Dermis blood vessel endothelial cell (primary cell): ENCODE results near the gene SNCA. TPM values are rescaled to one million over a fixed set of nuclear protein-coding genes. Genes with fewer than 3 reads are reported as not detected.
A peak's percentile ranks its signal among the peaks of the same experiment; 100 is the strongest.

Experiments
- DNase-seq: peaks from one replicate; pipeline ENCODE4 v3.0.0; 2010
- total RNA-seq: library from RNA; depleted of rRNA; stranded (reverse); fragments of >200 nt; gene quantifications from 2 replicates; pipeline ENCODE4 v1.2.3, GENCODE V29; 2014

The SNCA gene
- 140 and 167 TPM in 2 replicates for total RNA-seq

- DNase-seq, result peak; percentile 74
Measured at GRCh38 chr4:89836897-89837384, at the start of gene SNCA. TSS of gene SNCA (minus strand) at chr4:89837161. CDS start at chr4:89835667, 1,494 bp downstream.

GRCh38 chr4:89879215-89879614 is 42.3 kb upstream of the SNCA start:
- no peak for DNase-seq

GRCh38 chr4:89878611-89879010 is 41.6 kb upstream of the SNCA start:
- DNase-seq, result no peak

- DNase-seq, result no peak
Measured at GRCh38 chr4:89876548-89876947, 39.6 kb upstream of the SNCA start.

- no peak for DNase-seq
Measured at GRCh38 chr4:89871211-89871610, 34.2 kb upstream of the SNCA start.

GRCh38 chr4:89868999-89869589 is 32.1 kb upstream of the SNCA start:
- DNase-seq, result peak; percentile 35

GRCh38 chr4:89868276-89868675 is 31.3 kb upstream of the SNCA start:
- DNase-seq, result no peak

GRCh38 chr4:89863533-89863932 is 26.6 kb upstream of the SNCA start:
- DNase-seq, result no peak

- DNase-seq, result no peak
Measured at GRCh38 chr4:89860971-89861370, 24.0 kb upstream of the SNCA start.

- no peak for DNase-seq
Measured at GRCh38 chr4:89855236-89855635, 18.3 kb upstream of the SNCA start.

GRCh38 chr4:89847571-89848325 is 10.8 kb upstream of the SNCA start:
- peak; percentile 39 for DNase-seq

- no peak for DNase-seq
Measured at GRCh38 chr4:89839558-89839957, 2.6 kb upstream of the SNCA start.

GRCh38 chr4:89837993-89838390 is 1.0 kb upstream of the SNCA start:
- peak; percentile 57 for DNase-seq

- peak; percentile 65 for DNase-seq
Measured at GRCh38 chr4:89837385-89837992, 528 bp upstream of the SNCA start.

GRCh38 chr4:89836031-89836745 is 773 bp downstream of the SNCA start:
- peak; percentile 47 for DNase-seq

- DNase-seq, result no peak
Measured at GRCh38 chr4:89835413-89835812, 1.5 kb downstream of the SNCA start.

- DNase-seq, result no peak
Measured at GRCh38 chr4:89834486-89835209, 2.3 kb downstream of the SNCA start.

GRCh38 chr4:89829470-89830138 is 7.4 kb downstream of the SNCA start:
- peak; percentile 72 for DNase-seq

- DNase-seq, result peak; percentile 41
Measured at GRCh38 chr4:89823416-89823815, 13.5 kb downstream of the SNCA start.

GRCh38 chr4:89821612-89822011 is 15.3 kb downstream of the SNCA start:
- DNase-seq, result no peak

- DNase-seq, result no peak
Measured at GRCh38 chr4:89820010-89820409, 17.0 kb downstream of the SNCA start.

GRCh38 chr4:89814362-89814761 is 22.6 kb downstream of the SNCA start:
- no peak for DNase-seq
